Liver (tissue), 3 donors: ENCODE data around the gene CHIT1.

Experiments used
- RAD21 ChIP-seq, 2 donors: IDR thresholded peaks; 2 replicates each; pipeline ENCODE4 v1.6.1; 2016; ENCODE audit warnings: antibody characterized with exemption in 2 of 2, mild to moderate bottlenecking in 2 of 2
- TF ChIP-seq, protein P1 (sequence below): fragments of 150-350 bp; IDR thresholded peaks from 2 replicates; pipeline ENCODE4 v1.5.1; 2017; ENCODE audit warnings: improper control_type of control experiment, low read depth, low read length; ENCODE audit not compliant: missing input control
- TF ChIP-seq, protein P2 (sequence below): IDR thresholded peaks from 2 replicates; pipeline ENCODE4 v1.6.1; 2016; ENCODE audit warnings: antibody characterized with exemption, mild to moderate bottlenecking
- TF ChIP-seq, protein P3 (sequence below): IDR thresholded peaks from 2 replicates; pipeline ENCODE4 v1.6.1; 2016; ENCODE audit warnings: antibody characterized with exemption
- donor health status: healthy.
- donor health status: healthy.

DNA sequence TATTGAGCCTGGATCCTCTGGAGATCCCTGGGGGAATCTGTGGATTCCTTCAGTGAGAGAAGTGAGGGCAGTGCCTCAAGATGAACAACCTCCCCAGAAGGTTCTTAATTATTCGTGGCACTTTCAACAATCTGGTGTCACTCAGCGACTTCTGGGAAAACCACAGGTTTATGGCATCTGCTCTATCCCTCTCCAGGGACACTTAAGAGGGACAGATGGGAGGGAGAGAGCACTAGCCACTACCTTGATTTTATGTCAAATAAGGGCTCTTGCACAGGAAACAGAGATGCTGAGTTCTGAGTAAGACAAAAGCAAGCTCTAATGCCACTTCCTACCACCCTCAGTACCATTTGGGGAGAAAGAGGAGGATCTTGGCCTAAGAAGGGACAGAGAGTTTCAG lies 21.7 kb downstream of the CHIT1 start:
- TF ChIP-seq, protein P1, sequence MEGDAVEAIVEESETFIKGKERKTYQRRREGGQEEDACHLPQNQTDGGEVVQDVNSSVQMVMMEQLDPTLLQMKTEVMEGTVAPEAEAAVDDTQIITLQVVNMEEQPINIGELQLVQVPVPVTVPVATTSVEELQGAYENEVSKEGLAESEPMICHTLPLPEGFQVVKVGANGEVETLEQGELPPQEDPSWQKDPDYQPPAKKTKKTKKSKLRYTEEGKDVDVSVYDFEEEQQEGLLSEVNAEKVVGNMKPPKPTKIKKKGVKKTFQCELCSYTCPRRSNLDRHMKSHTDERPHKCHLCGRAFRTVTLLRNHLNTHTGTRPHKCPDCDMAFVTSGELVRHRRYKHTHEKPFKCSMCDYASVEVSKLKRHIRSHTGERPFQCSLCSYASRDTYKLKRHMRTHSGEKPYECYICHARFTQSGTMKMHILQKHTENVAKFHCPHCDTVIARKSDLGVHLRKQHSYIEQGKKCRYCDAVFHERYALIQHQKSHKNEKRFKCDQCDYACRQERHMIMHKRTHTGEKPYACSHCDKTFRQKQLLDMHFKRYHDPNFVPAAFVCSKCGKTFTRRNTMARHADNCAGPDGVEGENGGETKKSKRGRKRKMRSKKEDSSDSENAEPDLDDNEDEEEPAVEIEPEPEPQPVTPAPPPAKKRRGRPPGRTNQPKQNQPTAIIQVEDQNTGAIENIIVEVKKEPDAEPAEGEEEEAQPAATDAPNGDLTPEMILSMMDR = no peak
- TF ChIP-seq RAD21 (IDR thresholded peaks at IDR 0.05) = no peak
- TF ChIP-seq, protein P2, sequence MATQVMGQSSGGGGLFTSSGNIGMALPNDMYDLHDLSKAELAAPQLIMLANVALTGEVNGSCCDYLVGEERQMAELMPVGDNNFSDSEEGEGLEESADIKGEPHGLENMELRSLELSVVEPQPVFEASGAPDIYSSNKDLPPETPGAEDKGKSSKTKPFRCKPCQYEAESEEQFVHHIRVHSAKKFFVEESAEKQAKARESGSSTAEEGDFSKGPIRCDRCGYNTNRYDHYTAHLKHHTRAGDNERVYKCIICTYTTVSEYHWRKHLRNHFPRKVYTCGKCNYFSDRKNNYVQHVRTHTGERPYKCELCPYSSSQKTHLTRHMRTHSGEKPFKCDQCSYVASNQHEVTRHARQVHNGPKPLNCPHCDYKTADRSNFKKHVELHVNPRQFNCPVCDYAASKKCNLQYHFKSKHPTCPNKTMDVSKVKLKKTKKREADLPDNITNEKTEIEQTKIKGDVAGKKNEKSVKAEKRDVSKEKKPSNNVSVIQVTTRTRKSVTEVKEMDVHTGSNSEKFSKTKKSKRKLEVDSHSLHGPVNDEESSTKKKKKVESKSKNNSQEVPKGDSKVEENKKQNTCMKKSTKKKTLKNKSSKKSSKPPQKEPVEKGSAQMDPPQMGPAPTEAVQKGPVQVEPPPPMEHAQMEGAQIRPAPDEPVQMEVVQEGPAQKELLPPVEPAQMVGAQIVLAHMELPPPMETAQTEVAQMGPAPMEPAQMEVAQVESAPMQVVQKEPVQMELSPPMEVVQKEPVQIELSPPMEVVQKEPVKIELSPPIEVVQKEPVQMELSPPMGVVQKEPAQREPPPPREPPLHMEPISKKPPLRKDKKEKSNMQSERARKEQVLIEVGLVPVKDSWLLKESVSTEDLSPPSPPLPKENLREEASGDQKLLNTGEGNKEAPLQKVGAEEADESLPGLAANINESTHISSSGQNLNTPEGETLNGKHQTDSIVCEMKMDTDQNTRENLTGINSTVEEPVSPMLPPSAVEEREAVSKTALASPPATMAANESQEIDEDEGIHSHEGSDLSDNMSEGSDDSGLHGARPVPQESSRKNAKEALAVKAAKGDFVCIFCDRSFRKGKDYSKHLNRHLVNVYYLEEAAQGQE = no peak
- TF ChIP-seq, protein P3, sequence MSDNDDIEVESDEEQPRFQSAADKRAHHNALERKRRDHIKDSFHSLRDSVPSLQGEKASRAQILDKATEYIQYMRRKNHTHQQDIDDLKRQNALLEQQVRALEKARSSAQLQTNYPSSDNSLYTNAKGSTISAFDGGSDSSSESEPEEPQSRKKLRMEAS = no peak
